ENCODE data around the gene NDUFS6.
"Not testable (repeated sequence)": the region's sequence is repeated elsewhere in the genome, so short reads cannot be mapped to it uniquely, and the experiment has no call there.

Gene NDUFS6

GRCh38 chr5:1781726-1782384, 19.4 kb upstream of the NDUFS6 start:
- DNase-seq (ENCODE audit: extremely low read depth in 1 of 2, low read depth in 1 of 2): no peak

GRCh38 chr5:1782385-1783215, 18.6 kb upstream of the NDUFS6 start:
- no peak for DNase-seq (ENCODE audit: extremely low read depth in 1 of 2, low read depth in 1 of 2)

DNA sequence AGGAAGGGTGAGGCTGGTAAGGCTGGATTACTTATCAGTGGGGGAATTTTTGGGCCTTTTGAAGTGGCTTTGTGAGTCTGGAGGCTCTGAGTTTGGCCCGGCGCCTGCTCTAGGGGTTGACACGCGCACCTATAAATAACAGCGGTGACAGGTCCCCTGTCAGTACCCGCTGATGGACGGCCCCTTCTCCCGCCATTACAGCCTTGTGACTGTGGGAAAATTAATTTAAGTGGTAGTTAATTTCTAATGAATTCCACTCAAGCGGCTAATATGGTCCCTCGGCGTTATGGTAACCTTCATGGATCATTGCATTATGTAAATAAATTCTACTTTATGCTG, 18.0 kb upstream of the NDUFS6 start:
- no peak for DNase-seq (ENCODE audit: extremely low read depth in 1 of 2, low read depth in 1 of 2)

DNA sequence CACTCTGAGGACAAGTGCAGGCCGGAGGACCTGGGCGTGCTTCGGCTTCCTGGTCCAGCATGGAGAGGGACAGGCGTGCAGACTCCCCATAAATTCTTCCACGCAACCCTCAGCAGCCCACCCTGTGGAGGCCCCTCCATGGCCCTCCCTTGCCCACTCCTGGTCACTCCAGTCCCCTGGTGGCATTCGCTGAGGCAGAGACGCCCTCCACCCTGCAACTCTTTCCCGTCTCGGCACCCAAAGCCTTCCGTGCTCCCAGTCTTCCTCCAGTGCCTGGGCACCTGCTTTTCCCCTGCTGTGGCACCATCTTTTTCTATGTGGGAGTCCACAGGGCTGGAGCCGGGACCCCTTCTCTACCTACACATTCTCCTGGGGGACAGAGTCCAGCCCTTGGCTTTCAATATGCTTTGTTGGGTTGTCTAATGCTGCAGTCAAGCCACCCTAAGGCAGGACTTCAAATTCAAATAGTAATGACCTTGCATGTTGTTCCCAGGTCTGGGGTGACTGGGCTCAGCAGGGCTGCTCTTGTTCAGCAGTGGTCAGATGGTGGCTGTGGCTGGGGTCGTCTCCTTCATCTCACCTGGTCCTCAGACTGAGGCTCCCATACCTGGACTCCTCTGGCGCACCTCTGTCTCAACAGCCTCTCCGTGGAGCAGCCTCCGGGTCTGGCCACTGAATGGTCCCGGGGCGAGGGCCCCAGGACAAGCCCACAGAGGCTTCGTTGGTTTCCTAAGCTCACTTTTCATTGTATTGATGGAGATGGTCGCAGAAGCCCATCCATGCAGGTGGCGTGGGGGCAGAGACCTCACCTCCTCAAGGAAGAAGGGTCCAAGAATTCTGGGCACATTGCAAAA, 16.8 kb upstream of the NDUFS6 start:
- no peak for DNase-seq (ENCODE audit: extremely low read depth in 1 of 2, low read depth in 1 of 2)

GRCh38 chr5:1785062-1785461, 16.1 kb upstream of the NDUFS6 start:
- no peak for DNase-seq (ENCODE audit: extremely low read depth in 1 of 2, low read depth in 1 of 2)

DNA sequence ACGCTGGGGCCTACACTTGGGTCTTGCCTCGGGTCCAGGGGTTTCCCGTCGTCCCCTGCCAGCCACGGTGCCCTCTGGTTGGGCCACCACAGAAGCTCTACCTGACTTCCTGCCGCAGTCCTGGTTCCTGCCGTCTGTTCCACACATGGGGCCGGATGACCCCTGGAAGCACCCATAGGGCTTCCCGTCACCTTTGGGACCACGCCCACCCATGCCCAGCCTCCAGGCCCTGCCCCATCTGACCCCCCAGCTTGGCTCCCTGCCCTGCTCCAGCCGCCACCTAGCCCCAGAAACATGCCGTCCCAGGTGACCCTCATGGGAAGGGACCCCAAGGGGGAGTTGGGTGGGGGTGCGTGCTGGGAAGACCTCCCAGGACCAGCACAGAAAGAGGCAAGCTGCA, 15.2 kb upstream of the NDUFS6 start:
- DNase-seq (ENCODE audit: extremely low read depth in 1 of 2, low read depth in 1 of 2): no peak

GRCh38 chr5:1786621-1787471, 14.4 kb upstream of the NDUFS6 start:
- DNase-seq (ENCODE audit: extremely low read depth in 1 of 2, low read depth in 1 of 2): no peak

DNA sequence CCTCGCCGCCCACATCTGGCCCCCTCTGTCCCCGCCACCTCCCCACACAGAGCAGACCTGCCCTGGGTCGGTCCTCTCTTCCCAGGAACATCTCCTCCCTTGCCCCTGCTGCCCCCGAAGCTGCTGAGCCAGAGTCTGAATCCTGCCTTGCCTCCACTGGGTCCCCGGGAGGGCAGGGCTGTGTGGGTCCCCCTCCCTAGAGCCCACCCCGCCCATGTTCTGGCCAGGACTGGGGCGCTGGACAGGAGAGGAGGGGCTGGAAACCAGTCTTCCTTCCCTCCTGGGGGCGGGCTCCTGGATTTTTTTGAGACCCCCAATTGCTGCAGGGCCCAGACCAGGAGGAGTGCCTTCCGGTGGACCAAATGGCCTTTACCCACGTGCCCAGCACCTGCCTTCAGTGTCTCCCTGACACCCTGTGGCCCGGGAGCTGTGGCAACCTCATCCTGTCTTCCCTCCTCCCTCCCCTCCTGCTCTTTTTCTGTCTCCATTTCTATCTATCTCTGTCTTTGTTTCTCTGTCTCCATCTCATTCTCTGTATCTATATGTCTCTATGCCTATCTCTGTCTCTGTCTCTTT, 13.6 kb upstream of the NDUFS6 start:
- DNase-seq (ENCODE audit: extremely low read depth in 1 of 2, low read depth in 1 of 2): no peak

DNA sequence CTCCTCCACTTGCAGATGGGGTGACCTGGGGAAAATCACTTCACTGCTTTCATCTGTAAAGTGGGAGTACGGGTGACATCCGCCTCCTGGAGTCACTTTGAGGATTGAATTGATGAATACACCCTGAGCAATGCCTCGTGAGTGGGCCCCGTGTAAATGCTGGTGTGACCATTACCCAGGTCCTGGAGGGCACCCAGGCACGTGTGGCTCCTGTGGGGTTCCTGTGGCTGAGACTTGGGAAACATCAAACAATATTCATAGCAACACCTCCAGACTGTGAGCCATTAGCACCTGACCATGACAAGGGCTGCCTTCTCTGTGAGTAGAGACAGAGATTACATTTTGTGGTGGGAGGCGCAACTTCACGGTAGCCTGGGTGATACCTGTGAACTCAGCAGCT, 13.0 kb upstream of the NDUFS6 start:
- DNase-seq (ENCODE audit: extremely low read depth in 1 of 2, low read depth in 1 of 2): no peak

DNA sequence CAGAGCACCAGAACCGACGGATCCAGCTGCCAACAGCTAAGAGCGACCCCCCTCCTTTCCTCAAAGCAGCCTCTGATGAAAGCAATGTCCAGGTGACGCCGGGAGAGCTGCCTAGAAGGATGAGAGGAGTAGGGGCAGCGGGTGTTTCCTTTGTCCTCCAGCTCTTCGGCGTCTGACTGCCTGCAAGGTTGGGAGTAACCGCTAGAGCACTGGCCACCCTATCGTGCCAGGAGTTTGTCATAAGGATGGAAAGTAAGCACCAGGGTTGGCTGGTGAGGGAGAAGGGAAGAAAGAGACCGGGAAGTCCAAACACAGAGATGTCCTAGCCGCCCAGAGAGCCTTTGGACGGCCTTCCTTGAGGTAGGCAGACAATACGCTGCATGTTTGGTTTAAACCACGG, 12.4 kb upstream of the NDUFS6 start:
- no peak for DNase-seq (ENCODE audit: extremely low read depth in 1 of 2, low read depth in 1 of 2)

GRCh38 chr5:1789438-1789833, 11.8 kb upstream of the NDUFS6 start:
- DNase-seq (ENCODE audit: extremely low read depth in 1 of 2, low read depth in 1 of 2): not testable (repeated sequence)

GRCh38 chr5:1789834-1790471, 11.3 kb upstream of the NDUFS6 start:
- no peak for DNase-seq (ENCODE audit: extremely low read depth in 1 of 2, low read depth in 1 of 2)

- no peak for DNase-seq (ENCODE audit: extremely low read depth in 1 of 2, low read depth in 1 of 2)
These were observed 10.0 kb upstream of the NDUFS6 start for GRCh38 chr5:1791176-1791575.

DNA sequence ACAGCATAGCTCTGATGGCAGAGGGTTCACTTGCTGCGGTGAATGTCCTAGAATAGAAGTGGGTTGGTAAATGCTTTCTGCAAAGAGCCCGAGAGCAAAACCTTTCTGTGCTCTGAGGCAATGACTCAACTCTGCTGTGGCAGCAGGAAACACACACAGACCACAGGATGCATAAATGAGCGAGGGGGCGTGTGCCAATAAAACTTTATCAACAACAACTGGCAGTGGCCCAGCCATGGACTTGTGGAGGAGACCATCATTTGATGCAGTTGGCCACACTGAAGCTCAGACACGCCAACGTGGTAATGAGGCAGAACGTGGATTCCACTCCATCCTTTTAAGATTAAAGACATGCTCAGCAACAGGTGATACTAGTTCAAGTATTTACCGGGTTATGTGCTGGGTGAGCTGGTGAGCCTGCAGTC, 8.4 kb upstream of the NDUFS6 start:
- peak; percentile 34 to 55 for DNase-seq (ENCODE audit: extremely low read depth in 1 of 2, low read depth in 1 of 2)

DNA sequence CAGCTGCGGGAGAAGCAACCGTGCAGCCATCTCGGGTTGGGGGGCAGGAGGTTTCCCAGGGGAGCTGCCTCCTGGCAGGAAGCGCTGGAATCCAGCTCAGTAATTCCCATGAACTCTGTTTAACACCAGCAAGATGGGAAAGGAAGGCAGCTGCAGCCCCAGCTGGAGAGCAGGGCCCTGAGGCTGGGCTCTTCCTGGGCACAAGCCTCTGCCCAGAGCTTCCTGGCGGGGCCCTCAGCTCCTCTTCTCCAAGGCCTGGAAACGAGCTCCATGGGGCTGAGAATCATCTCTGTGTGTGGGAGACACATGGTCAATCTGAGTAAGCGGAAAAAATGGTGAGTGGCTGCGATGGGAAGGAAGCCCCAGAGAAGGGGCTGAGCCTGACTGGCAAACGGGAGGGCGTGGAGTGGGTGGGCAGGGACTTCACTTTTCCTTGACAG, 7.9 kb upstream of the NDUFS6 start:
- no peak for DNase-seq (ENCODE audit: extremely low read depth in 1 of 2, low read depth in 1 of 2)

DNA sequence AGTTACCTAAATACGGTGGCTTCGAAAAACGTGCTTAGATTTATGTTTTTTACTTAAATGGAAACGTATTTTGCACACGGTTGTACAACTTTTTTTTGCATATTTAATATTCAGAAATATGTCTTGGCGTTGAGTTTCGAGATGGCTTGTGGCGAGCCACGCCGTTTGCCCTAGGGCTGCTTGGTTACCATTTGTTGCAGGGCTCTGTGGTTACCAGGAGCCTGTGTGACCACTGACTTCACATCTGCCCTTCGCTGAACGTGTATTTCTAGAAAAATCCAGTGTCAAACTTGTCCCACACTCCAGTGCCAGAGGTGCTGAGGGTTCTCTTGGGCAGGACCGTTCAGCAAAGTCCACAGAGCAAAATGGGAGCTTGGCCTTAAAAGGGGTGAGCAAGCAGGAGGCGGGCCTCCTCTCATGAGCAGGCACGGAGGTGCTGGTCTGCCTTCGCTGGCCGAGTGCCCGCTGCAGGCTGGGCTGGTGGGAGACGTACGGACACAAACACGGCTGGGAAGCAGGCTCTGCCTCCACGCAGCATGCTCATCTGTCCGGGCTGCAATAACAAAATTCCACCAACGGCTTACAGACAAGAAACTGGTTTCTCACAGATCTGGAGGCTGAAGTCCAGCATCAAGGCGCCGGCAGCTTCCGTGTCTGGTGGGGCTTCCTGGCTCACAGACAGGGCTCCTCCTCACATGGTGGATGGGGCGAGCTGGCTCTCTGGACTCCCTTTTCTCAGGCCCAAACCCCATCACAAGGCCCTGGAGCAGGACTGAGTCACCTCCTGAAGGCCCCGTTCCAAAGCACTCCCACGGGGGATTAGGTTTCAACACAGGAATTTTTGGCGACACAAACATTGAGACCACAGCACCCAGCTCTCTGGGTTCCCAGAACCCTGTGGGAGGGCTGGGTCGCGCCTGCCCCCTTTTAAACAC, 7.0 kb upstream of the NDUFS6 start:
- no peak for DNase-seq (ENCODE audit: extremely low read depth in 1 of 2, low read depth in 1 of 2)

- DNase-seq (ENCODE audit: extremely low read depth in 1 of 2, low read depth in 1 of 2): no peak
These were observed 6.3 kb upstream of the NDUFS6 start for GRCh38 chr5:1794901-1795290.

DNA sequence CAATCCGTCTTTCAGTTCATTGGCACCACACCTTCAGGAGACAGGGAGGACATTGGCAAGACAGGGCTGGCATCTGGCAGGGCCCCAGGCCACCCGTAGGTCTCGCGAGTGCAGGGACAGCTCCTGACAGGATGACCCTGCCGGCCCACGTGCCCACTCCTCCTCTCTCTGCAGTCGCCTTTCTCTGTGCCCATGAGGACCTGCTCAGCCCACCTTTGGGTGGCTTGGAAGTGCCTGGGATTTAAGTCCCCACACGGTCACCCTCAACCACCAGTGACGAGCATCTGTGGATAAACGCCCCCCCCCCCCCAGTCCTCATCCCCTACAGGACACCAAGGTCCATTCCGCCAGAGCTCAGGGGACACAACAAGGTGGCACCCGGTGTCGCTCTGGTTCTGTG, 5.7 kb upstream of the NDUFS6 start:
- DNase-seq (ENCODE audit: extremely low read depth in 1 of 2, low read depth in 1 of 2): no peak

DNA sequence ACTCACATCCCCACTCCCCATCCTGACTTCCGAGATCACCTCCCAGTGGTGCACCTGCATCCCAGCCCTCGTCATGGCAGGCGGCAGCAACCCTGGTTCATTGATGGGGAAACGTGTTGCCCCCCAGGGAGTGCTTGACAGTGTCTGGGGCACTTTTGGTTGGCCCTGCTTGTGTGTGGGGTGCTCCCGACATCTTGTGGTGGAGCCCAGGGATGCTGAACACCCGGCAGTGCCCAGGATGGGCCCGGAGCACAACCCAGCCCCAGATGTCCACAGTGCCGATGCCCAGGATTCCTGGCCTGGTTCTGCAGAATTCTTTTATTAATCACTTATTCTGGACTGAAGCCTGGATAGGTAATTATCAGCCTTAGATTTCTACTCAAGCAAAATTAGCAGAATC, 5.3 kb upstream of the NDUFS6 start:
- DNase-seq (ENCODE audit: extremely low read depth in 1 of 2, low read depth in 1 of 2): no peak

All from activated CD8-positive, alpha-beta memory T cell treated with anti-CD3 and anti-CD28 coated beads for 1 hour (primary cell).